Measurements from ENCODE around the gene SH3RF1. TPM values are rescaled to one million over a fixed set of nuclear protein-coding genes. Genes with fewer than 3 reads are reported as not detected.

Gene SH3RF1
- total and polyA plus RNA-seq, 2 experiments from 2014 or later: 7.8 to 12.4 TPM

DNA sequence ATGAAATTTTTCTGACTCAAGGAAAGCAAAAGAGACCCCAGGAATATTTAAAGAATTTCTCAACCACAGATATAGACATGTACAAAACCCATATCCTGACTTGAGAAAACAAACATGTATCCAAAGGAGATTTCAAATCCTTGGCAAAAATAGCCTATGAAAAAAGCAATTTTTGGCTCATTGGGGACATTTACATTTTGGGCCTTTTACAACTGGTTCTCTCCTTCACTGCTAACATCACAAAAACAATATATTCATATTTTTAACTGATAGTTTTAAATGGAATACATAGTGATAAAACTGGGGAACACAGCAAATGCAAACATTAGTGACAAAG lies 65.0 kb downstream of the SH3RF1 start (continued):
- TF ChIP-seq NANOG (IDR thresholded peaks at IDR 0.05; ENCODE audit: borderline replicate concordance): no peak
- TF ChIP-seq, protein P1, sequence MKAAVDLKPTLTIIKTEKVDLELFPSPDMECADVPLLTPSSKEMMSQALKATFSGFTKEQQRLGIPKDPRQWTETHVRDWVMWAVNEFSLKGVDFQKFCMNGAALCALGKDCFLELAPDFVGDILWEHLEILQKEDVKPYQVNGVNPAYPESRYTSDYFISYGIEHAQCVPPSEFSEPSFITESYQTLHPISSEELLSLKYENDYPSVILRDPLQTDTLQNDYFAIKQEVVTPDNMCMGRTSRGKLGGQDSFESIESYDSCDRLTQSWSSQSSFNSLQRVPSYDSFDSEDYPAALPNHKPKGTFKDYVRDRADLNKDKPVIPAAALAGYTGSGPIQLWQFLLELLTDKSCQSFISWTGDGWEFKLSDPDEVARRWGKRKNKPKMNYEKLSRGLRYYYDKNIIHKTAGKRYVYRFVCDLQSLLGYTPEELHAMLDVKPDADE (IDR thresholded peaks at IDR 0.05): no peak

DNA sequence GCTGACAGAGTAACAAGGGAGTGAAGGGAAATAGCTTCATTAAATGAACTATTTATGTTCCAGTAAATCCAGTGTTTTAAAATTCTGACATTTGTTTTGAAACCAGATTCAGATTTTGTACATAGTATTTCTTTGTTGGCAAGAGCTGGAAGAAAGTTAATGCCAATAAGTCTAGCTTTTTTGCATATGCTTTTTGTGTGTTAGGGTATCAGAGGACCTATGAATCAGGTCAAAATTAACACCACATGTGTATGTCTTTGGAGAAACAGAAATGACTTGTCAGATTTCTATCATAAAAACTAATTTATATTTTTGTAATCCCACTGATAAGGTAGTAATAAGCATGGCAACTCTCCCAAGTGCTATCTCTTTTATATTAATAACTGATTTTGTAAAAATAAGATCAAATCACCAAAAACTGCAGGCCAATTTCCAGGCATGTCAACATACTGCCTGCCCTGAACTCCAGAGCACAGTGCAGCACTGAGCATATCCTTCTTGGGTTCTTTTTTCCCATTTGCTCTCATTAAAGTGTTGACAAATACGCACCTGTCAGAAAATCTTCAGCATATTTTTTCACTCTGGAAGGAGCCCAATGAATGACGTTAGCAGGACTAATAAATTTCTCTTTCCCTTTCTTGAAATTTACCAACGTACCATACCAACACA lies 65.5 kb downstream of the SH3RF1 start:
- H3K9me2 ChIP-seq (ENCODE audit: insufficient read depth): no peaks in the 10 kb centered on the region
- H3K4me2 ChIP-seq: no peak overlapping the region
- no peaks in the 10 kb centered on the region for H3K36me3 ChIP-seq (ENCODE audit: insufficient read depth)
- Mint-ChIP-seq H3K27me3 (ENCODE audit: insufficient read depth, low read depth, poor library complexity) (no peaks in the 10 kb centered on the region), H3K9me3 (no peaks in the 10 kb centered on the region), H3K4me1 (peaks cover 31% of the 10 kb centered on the region), H3K4me3 (no peak overlapping the region), H3K36me3 (ENCODE audit: low read depth) (no peaks in the 10 kb centered on the region), H3K27ac (no peak overlapping the region; the same call in 1 of the 2 replicates)
- no peak overlapping the region for H3K4me3 ChIP-seq
- H3K27me3 ChIP-seq (ENCODE audit: insufficient read depth): no peaks in the 10 kb centered on the region
- peaks cover 17% of the 10 kb centered on the region for H3K4me1 ChIP-seq (ENCODE audit: insufficient read depth)
- H2AFZ ChIP-seq: no peak overlapping the region
- H4K20me1 ChIP-seq (replicated peaks; ENCODE audit: insufficient read depth): no peaks in the 10 kb centered on the region
- no peaks in the 10 kb centered on the region for H3F3A ChIP-seq (replicated peaks; ENCODE audit: low read depth)
- no peak for ATAC-seq
- no peak for DNase-seq (ENCODE audit: low spot score)
- H3K79me2 ChIP-seq (replicated peaks; ENCODE audit: insufficient read depth): peaks cover 67% of the 10 kb centered on the region
- no peak overlapping the region for H3K27ac ChIP-seq (ENCODE audit: low read depth)
- no peak for TF ChIP-seq EZH2phosphoT487 (IDR thresholded peaks at IDR 0.05; ENCODE audit: unreplicated experiment)
- TF ChIP-seq, protein P2, sequence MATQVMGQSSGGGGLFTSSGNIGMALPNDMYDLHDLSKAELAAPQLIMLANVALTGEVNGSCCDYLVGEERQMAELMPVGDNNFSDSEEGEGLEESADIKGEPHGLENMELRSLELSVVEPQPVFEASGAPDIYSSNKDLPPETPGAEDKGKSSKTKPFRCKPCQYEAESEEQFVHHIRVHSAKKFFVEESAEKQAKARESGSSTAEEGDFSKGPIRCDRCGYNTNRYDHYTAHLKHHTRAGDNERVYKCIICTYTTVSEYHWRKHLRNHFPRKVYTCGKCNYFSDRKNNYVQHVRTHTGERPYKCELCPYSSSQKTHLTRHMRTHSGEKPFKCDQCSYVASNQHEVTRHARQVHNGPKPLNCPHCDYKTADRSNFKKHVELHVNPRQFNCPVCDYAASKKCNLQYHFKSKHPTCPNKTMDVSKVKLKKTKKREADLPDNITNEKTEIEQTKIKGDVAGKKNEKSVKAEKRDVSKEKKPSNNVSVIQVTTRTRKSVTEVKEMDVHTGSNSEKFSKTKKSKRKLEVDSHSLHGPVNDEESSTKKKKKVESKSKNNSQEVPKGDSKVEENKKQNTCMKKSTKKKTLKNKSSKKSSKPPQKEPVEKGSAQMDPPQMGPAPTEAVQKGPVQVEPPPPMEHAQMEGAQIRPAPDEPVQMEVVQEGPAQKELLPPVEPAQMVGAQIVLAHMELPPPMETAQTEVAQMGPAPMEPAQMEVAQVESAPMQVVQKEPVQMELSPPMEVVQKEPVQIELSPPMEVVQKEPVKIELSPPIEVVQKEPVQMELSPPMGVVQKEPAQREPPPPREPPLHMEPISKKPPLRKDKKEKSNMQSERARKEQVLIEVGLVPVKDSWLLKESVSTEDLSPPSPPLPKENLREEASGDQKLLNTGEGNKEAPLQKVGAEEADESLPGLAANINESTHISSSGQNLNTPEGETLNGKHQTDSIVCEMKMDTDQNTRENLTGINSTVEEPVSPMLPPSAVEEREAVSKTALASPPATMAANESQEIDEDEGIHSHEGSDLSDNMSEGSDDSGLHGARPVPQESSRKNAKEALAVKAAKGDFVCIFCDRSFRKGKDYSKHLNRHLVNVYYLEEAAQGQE (IDR thresholded peaks at IDR 0.05; ENCODE audit: unreplicated experiment): no peak
- no peak for TF ChIP-seq ZNF331 (CRISPR knock-in tag; IDR thresholded peaks at IDR 0.05; ENCODE audit: low read depth)
- TF ChIP-seq POLR2AphosphoS5 (IDR thresholded peaks at IDR 0.05; ENCODE audit: low read depth): no peak
- TF ChIP-seq, protein P1 (IDR thresholded peaks at IDR 0.05): no peak
- no peak for TF ChIP-seq STAT1 (IDR thresholded peaks at IDR 0.05; ENCODE audit: unreplicated experiment)
- TF ChIP-seq, protein P3, sequence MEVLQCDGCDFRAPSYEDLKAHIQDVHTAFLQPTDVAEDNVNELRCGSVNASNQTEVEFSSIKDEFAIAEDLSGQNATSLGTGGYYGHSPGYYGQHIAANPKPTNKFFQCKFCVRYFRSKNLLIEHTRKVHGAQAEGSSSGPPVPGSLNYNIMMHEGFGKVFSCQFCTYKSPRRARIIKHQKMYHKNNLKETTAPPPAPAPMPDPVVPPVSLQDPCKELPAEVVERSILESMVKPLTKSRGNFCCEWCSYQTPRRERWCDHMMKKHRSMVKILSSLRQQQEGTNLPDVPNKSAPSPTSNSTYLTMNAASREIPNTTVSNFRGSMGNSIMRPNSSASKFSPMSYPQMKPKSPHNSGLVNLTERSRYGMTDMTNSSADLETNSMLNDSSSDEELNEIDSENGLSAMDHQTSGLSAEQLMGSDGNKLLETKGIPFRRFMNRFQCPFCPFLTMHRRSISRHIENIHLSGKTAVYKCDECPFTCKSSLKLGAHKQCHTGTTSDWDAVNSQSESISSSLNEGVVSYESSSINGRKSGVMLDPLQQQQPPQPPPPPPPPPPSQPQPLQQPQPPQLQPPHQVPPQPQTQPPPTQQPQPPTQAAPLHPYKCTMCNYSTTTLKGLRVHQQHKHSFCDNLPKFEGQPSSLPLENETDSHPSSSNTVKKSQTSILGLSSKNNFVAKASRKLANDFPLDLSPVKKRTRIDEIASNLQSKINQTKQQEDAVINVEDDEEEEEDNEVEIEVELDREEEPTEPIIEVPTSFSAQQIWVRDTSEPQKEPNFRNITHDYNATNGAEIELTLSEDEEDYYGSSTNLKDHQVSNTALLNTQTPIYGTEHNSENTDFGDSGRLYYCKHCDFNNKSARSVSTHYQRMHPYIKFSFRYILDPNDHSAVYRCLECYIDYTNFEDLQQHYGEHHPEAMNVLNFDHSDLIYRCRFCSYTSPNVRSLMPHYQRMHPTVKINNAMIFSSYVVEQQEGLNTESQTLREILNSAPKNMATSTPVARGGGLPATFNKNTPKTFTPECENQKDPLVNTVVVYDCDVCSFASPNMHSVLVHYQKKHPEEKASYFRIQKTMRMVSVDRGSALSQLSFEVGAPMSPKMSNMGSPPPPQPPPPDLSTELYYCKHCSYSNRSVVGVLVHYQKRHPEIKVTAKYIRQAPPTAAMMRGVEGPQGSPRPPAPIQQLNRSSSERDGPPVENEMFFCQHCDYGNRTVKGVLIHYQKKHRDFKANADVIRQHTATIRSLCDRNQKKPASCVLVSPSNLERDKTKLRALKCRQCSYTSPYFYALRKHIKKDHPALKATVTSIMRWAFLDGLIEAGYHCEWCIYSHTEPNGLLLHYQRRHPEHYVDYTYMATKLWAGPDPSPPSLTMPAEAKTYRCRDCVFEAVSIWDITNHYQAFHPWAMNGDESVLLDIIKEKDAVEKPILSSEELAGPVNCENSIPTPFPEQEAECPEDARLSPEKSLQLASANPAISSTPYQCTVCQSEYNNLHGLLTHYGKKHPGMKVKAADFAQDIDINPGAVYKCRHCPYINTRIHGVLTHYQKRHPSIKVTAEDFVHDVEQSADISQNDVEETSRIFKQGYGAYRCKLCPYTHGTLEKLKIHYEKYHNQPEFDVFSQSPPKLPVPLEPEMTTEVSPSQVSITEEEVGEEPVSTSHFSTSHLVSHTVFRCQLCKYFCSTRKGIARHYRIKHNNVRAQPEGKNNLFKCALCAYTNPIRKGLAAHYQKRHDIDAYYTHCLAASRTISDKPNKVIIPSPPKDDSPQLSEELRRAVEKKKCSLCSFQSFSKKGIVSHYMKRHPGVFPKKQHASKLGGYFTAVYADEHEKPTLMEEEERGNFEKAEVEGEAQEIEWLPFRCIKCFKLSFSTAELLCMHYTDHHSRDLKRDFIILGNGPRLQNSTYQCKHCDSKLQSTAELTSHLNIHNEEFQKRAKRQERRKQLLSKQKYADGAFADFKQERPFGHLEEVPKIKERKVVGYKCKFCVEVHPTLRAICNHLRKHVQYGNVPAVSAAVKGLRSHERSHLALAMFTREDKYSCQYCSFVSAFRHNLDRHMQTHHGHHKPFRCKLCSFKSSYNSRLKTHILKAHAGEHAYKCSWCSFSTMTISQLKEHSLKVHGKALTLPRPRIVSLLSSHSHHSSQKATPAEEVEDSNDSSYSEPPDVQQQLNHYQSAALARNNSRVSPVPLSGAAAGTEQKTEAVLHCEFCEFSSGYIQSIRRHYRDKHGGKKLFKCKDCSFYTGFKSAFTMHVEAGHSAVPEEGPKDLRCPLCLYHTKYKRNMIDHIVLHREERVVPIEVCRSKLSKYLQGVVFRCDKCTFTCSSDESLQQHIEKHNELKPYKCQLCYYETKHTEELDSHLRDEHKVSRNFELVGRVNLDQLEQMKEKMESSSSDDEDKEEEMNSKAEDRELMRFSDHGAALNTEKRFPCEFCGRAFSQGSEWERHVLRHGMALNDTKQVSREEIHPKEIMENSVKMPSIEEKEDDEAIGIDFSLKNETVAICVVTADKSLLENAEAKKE (CRISPR knock-in tag; IDR thresholded peaks at IDR 0.05): no peak
- no peak for TF ChIP-seq EZH2 (IDR thresholded peaks at IDR 0.05; ENCODE audit: low read depth, unreplicated experiment)
- TF ChIP-seq NANOG (IDR thresholded peaks at IDR 0.05; ENCODE audit: borderline replicate concordance): no peak
- TF ChIP-seq JUNB (IDR thresholded peaks at IDR 0.05; ENCODE audit: unreplicated experiment): no peak
- no peak for TF ChIP-seq CREB1 (CRISPR knock-in tag; IDR thresholded peaks at IDR 0.05; ENCODE audit: low read depth)
- no peak for TF ChIP-seq ZNF114 (CRISPR knock-in tag; IDR thresholded peaks at IDR 0.05)

Data from GM23338 (cell line).